ENCODE measurements around the gene CRELD2.

GRCh38 chr22:49882519-49883293 is 35.7 kb upstream of the CRELD2 start:
- TF ChIP-seq, protein P1, sequence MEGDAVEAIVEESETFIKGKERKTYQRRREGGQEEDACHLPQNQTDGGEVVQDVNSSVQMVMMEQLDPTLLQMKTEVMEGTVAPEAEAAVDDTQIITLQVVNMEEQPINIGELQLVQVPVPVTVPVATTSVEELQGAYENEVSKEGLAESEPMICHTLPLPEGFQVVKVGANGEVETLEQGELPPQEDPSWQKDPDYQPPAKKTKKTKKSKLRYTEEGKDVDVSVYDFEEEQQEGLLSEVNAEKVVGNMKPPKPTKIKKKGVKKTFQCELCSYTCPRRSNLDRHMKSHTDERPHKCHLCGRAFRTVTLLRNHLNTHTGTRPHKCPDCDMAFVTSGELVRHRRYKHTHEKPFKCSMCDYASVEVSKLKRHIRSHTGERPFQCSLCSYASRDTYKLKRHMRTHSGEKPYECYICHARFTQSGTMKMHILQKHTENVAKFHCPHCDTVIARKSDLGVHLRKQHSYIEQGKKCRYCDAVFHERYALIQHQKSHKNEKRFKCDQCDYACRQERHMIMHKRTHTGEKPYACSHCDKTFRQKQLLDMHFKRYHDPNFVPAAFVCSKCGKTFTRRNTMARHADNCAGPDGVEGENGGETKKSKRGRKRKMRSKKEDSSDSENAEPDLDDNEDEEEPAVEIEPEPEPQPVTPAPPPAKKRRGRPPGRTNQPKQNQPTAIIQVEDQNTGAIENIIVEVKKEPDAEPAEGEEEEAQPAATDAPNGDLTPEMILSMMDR (IDR thresholded peaks at IDR 0.05; ENCODE audit: poor library complexity, severe bottlenecking), result no peak
- TF ChIP-seq RAD21 (conservative IDR thresholded peaks at IDR 0.05) (no peak), EP300 (conservative IDR thresholded peaks at IDR 0.05; ENCODE audit: poor library complexity, severe bottlenecking) (no peak), EZH2 (IDR thresholded peaks at IDR 0.05; ENCODE audit: borderline replicate concordance, insufficient read depth, low read length, poor library complexity, severe bottlenecking) (no peak), TAF1 (IDR thresholded peaks at IDR 0.05; ENCODE audit: low read depth) (no peak), REST (IDR thresholded peaks at IDR 0.05; ENCODE audit: borderline replicate concordance) (no peak), POLR2AphosphoS5 (IDR thresholded peaks at IDR 0.05) (no peak), SMC3 (conservative IDR thresholded peaks at IDR 0.05; ENCODE audit: poor library complexity) (no peak), MXI1 (conservative IDR thresholded peaks at IDR 0.05; ENCODE audit: poor library complexity, severe bottlenecking) (no peak)

All from neural cell (in vitro differentiated cells).